ENCODE data around the gene CHCHD6. TPM values are rescaled to one million over a fixed set of nuclear protein-coding genes. Genes with fewer than 3 reads are reported as not detected.

Gene CHCHD6
- total RNA-seq, 1 donor from 2014 or later, result 38.2 TPM

GRCh38 chr3:126692858-126693257 lies 11.2 kb upstream of the CHCHD6 start:
- no peak for TF ChIP-seq CTCF (conservative IDR thresholded peaks at IDR 0.05; ENCODE audit: low read depth, low read length)
- no peak for DNase-seq (ENCODE audit: low read depth)
- H3K4me3 ChIP-seq (ENCODE audit: low read depth, low read length), result no peak overlapping the region

GRCh38 chr3:126693921-126694320 lies 10.1 kb upstream of the CHCHD6 start:
- DNase-seq (ENCODE audit: low read depth), result no peak
- H3K4me3 ChIP-seq (ENCODE audit: low read depth, low read length), result no peak overlapping the region
- no peak for TF ChIP-seq CTCF (conservative IDR thresholded peaks at IDR 0.05; ENCODE audit: low read depth, low read length)

- no peak for TF ChIP-seq CTCF (conservative IDR thresholded peaks at IDR 0.05; ENCODE audit: low read depth, low read length)
- H3K4me3 ChIP-seq (ENCODE audit: low read depth, low read length), result no peak overlapping the region
- DNase-seq (ENCODE audit: low read depth), result no peak
Measured at GRCh38 chr3:126696701-126697267, 7.3 kb upstream of the CHCHD6 start.

- no peak for TF ChIP-seq CTCF (conservative IDR thresholded peaks at IDR 0.05; ENCODE audit: low read depth, low read length)
- no peak for DNase-seq (ENCODE audit: low read depth)
Measured at GRCh38 chr3:126699011-126699410, 5.0 kb upstream of the CHCHD6 start.

GRCh38 chr3:126704494-126705214 lies 614 bp downstream of the CHCHD6 start:
- H3K4me3 ChIP-seq (ENCODE audit: low read depth, low read length), result peak overlapping the region; percentile 79
- DNase-seq (ENCODE audit: low read depth), result no peak
- TF ChIP-seq CTCF (conservative IDR thresholded peaks at IDR 0.05; ENCODE audit: low read depth, low read length), result no peak

More at GRCh38 chr3:126699011-126699410, 5.0 kb upstream of the CHCHD6 start:
- no peak overlapping the region for H3K4me3 ChIP-seq (ENCODE audit: low read depth, low read length)

GRCh38 chr3:126706631-126707030 lies 2.6 kb downstream of the CHCHD6 start:
- no peak for TF ChIP-seq CTCF (conservative IDR thresholded peaks at IDR 0.05; ENCODE audit: low read depth, low read length)
- DNase-seq (ENCODE audit: low read depth), result no peak
- no peak overlapping the region for H3K4me3 ChIP-seq (ENCODE audit: low read depth, low read length)
